Fibroblast of lung (primary cell): Measurements from ENCODE around the gene PHIP.

Experiments
- EZH2 ChIP-seq: IDR thresholded peaks from 2 replicates; pipeline ENCODE4 v1.5.1; 2012; ENCODE audit warnings: low read length, control low read depth, mild to moderate bottlenecking; ENCODE audit errors: missing control alignments
- TF ChIP-seq, protein P1 (sequence below), 2 donors: IDR thresholded peaks in 1 of 2; conservative IDR thresholded peaks in 1 of 2; 1 replicate in 1 of 2; 2 replicates in 1 of 2; pipeline ENCODE4 v1.5.1; 2011 to 2012; ENCODE audit warnings: low read length in 2 of 2, control low read depth in 1 of 2, inconsistent platforms in 1 of 2, low read depth in 1 of 2, mild to moderate bottlenecking in 1 of 2

DNA sequence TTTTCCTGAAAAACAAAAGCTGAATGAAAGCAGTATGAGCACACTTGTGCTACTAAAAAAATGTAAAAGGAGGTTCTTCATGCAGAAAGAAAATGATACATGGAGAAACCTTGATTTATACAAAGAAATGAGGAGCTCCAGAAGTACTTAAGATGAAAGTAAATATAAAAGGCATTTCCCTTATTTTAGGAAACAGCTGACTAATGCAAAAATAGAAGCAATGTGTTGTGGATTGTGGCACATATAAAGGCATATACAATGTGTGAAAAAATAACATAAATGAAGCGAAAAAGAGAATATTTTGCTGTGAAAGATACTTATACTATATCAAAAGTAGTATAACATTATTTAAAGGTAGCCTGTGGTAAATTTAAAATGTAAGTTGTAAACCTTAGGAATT lies 41.2 kb upstream of the PHIP start:
- TF ChIP-seq, protein P1, sequence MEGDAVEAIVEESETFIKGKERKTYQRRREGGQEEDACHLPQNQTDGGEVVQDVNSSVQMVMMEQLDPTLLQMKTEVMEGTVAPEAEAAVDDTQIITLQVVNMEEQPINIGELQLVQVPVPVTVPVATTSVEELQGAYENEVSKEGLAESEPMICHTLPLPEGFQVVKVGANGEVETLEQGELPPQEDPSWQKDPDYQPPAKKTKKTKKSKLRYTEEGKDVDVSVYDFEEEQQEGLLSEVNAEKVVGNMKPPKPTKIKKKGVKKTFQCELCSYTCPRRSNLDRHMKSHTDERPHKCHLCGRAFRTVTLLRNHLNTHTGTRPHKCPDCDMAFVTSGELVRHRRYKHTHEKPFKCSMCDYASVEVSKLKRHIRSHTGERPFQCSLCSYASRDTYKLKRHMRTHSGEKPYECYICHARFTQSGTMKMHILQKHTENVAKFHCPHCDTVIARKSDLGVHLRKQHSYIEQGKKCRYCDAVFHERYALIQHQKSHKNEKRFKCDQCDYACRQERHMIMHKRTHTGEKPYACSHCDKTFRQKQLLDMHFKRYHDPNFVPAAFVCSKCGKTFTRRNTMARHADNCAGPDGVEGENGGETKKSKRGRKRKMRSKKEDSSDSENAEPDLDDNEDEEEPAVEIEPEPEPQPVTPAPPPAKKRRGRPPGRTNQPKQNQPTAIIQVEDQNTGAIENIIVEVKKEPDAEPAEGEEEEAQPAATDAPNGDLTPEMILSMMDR (conservative IDR thresholded peaks at IDR 0.05 in 1 of 2, IDR thresholded peaks at IDR 0.05 in 1 of 2; ENCODE audit: low read depth in 1 of 2, low read length in 2 of 2): no peak
- no peak for TF ChIP-seq EZH2
